Stimulated activated effector memory CD8-positive, alpha-beta T cell treated with anti-CD3 and anti-CD28 coated beads, Interleukin-12 subunit alpha, Interleukin-12 subunit beta, amount 100 ng/mL, for 72 hours (primary cell): ENCODE results near the gene BEGAIN.

ENCODE experiments used
- ATAC-seq: fragments of 150-1000 bp; cut with Tn5 transposase; 2 replicates; pipeline ENCODE4 v1.10.0; 2021
- DNase-seq, 2 donors: peaks; one replicate each; pipeline ENCODE4 v3.0.0; 2021 to 2022; ENCODE audit warnings: low spot score in 2 of 2
- H3K27ac Mint-ChIP-seq: one replicate; pipeline ENCODE4 v1.8.0; 2022; ENCODE audit warnings: mild to moderate bottlenecking, mixed read lengths
- H3K36me3 Mint-ChIP-seq: one replicate; pipeline ENCODE4 v1.8.0; 2022; ENCODE audit warnings: mild to moderate bottlenecking, mixed read lengths
- H3K4me1 Mint-ChIP-seq: one replicate; pipeline ENCODE4 v1.8.0; 2022; ENCODE audit warnings: mixed read lengths
- H3K4me3 Mint-ChIP-seq: one replicate; pipeline ENCODE4 v1.8.0; 2022; ENCODE audit warnings: mild to moderate bottlenecking, mixed read lengths
- H3K9me3 Mint-ChIP-seq: one replicate; pipeline ENCODE4 v1.8.0; 2022; ENCODE audit warnings: mixed read lengths

Gene BEGAIN

GRCh38 chr14:100587086-100587762 lies at the start of gene BEGAIN:
BEGAIN (minus strand) TSS chr14:100587417; CDS start chr14:100587290, 127 bp downstream.
- Mint-ChIP-seq H3K4me1 (no peaks in the 10 kb centered on the region), H3K9me3 (no peaks in the 10 kb centered on the region), H3K4me3 (peak within 1 kb of the TSS; percentile 55), H3K27ac (no peak within 1 kb of the TSS), H3K36me3 (no peaks in the 10 kb centered on the region)
- ATAC-seq (peak; percentile 57), DNase-seq (no peak)

GRCh38 chr14:100636559-100636958 lies 49.3 kb upstream of the BEGAIN start:
- no peak for ATAC-seq
- H3K9me3 Mint-ChIP-seq: no peaks in the 10 kb centered on the region
- peak overlapping the region; percentile 30 for H3K27ac Mint-ChIP-seq
- H3K36me3 Mint-ChIP-seq: peaks cover 16% of the 10 kb centered on the region
- H3K4me3 Mint-ChIP-seq: no peak overlapping the region
- peaks cover 30% of the 10 kb centered on the region for H3K4me1 Mint-ChIP-seq
- DNase-seq: no peak

- peaks cover 5% of the 10 kb centered on the region for H3K4me1 Mint-ChIP-seq
- no peak for DNase-seq
- H3K9me3 Mint-ChIP-seq: no peaks in the 10 kb centered on the region
- H3K27ac Mint-ChIP-seq: no peak overlapping the region
- H3K36me3 Mint-ChIP-seq: no peaks in the 10 kb centered on the region
- no peak overlapping the region for H3K4me3 Mint-ChIP-seq
- ATAC-seq: no peak
These were observed 46.8 kb upstream of the BEGAIN start for GRCh38 chr14:100634026-100634425.

- DNase-seq (no peak), ATAC-seq (no peak)
- Mint-ChIP-seq H3K27ac (no peak overlapping the region), H3K4me3 (no peak overlapping the region), H3K36me3 (no peaks in the 10 kb centered on the region), H3K9me3 (no peaks in the 10 kb centered on the region), H3K4me1 (no peaks in the 10 kb centered on the region)
These were observed 46.2 kb upstream of the BEGAIN start for GRCh38 chr14:100633406-100633805.

GRCh38 chr14:100629696-100630095 lies 42.5 kb upstream of the BEGAIN start:
- Mint-ChIP-seq H3K4me1 (peaks cover 2% of the 10 kb centered on the region), H3K27ac (no peak overlapping the region), H3K4me3 (no peak overlapping the region), H3K9me3 (no peaks in the 10 kb centered on the region), H3K36me3 (no peaks in the 10 kb centered on the region)
- DNase-seq (no peak), ATAC-seq (no peak)

GRCh38 chr14:100629098-100629497 lies 41.9 kb upstream of the BEGAIN start:
- ATAC-seq (no peak), DNase-seq (no peak)
- H3K4me1 Mint-ChIP-seq: peaks cover 6% of the 10 kb centered on the region
- no peak overlapping the region for H3K27ac Mint-ChIP-seq
- no peak overlapping the region for H3K4me3 Mint-ChIP-seq
- H3K9me3 Mint-ChIP-seq: no peaks in the 10 kb centered on the region
- H3K36me3 Mint-ChIP-seq: no peaks in the 10 kb centered on the region

GRCh38 chr14:100628225-100628624 lies 41.0 kb upstream of the BEGAIN start:
- ATAC-seq (no peak), DNase-seq (no peak)
- H3K36me3 Mint-ChIP-seq: no peaks in the 10 kb centered on the region
- no peak overlapping the region for H3K4me3 Mint-ChIP-seq
- no peak overlapping the region for H3K27ac Mint-ChIP-seq
- H3K9me3 Mint-ChIP-seq: no peaks in the 10 kb centered on the region
- H3K4me1 Mint-ChIP-seq: peaks cover 6% of the 10 kb centered on the region

- no peak for ATAC-seq
- Mint-ChIP-seq H3K27ac (no peak overlapping the region), H3K36me3 (no peaks in the 10 kb centered on the region), H3K4me3 (no peak overlapping the region), H3K4me1 (peaks cover 6% of the 10 kb centered on the region), H3K9me3 (no peaks in the 10 kb centered on the region)
- DNase-seq: no peak
These were observed 39.4 kb upstream of the BEGAIN start for GRCh38 chr14:100626614-100627013.

- Mint-ChIP-seq H3K27ac (no peak overlapping the region), H3K4me1 (peaks cover 6% of the 10 kb centered on the region), H3K9me3 (no peaks in the 10 kb centered on the region), H3K4me3 (no peak overlapping the region), H3K36me3 (no peaks in the 10 kb centered on the region)
- no peak for ATAC-seq
- DNase-seq: no peak
These were observed 36.7 kb upstream of the BEGAIN start for GRCh38 chr14:100623961-100624360.

GRCh38 chr14:100623557-100623956 lies 36.3 kb upstream of the BEGAIN start:
- H3K9me3 Mint-ChIP-seq: no peaks in the 10 kb centered on the region
- ATAC-seq: no peak
- no peak overlapping the region for H3K4me3 Mint-ChIP-seq
- H3K4me1 Mint-ChIP-seq: peaks cover 9% of the 10 kb centered on the region
- no peak overlapping the region for H3K27ac Mint-ChIP-seq
- H3K36me3 Mint-ChIP-seq: no peaks in the 10 kb centered on the region
- no peak for DNase-seq

- Mint-ChIP-seq H3K4me3 (no peak overlapping the region), H3K4me1 (peaks cover 15% of the 10 kb centered on the region), H3K36me3 (no peaks in the 10 kb centered on the region), H3K27ac (no peak overlapping the region), H3K9me3 (no peaks in the 10 kb centered on the region)
- ATAC-seq: no peak
- DNase-seq: no peak
These were observed 35.7 kb upstream of the BEGAIN start for GRCh38 chr14:100622708-100623485.

- Mint-ChIP-seq H3K9me3 (no peaks in the 10 kb centered on the region), H3K4me1 (peaks cover 22% of the 10 kb centered on the region), H3K4me3 (no peak overlapping the region), H3K27ac (no peak overlapping the region), H3K36me3 (no peaks in the 10 kb centered on the region)
- DNase-seq (no peak), ATAC-seq (no peak)
These were observed 35.0 kb upstream of the BEGAIN start for GRCh38 chr14:100622224-100622623.

- peaks cover 26% of the 10 kb centered on the region for H3K4me1 Mint-ChIP-seq
- no peak for DNase-seq
These were observed 34.6 kb upstream of the BEGAIN start for GRCh38 chr14:100621806-100622205.

GRCh38 chr14:100620255-100621100 lies 33.3 kb upstream of the BEGAIN start:
- Mint-ChIP-seq H3K36me3 (no peaks in the 10 kb centered on the region), H3K9me3 (no peaks in the 10 kb centered on the region), H3K4me1 (peaks cover 26% of the 10 kb centered on the region), H3K4me3 (no peak overlapping the region), H3K27ac (no peak overlapping the region)
- ATAC-seq: no peak
- DNase-seq: no peak

More at GRCh38 chr14:100621806-100622205, 34.6 kb upstream of the BEGAIN start:
- no peak overlapping the region for H3K4me3 Mint-ChIP-seq
- no peaks in the 10 kb centered on the region for H3K9me3 Mint-ChIP-seq
- no peaks in the 10 kb centered on the region for H3K36me3 Mint-ChIP-seq
- no peak overlapping the region for H3K27ac Mint-ChIP-seq
- no peak for ATAC-seq

- no peak for DNase-seq
- Mint-ChIP-seq H3K4me1 (peaks cover 23% of the 10 kb centered on the region), H3K36me3 (no peaks in the 10 kb centered on the region), H3K4me3 (no peak overlapping the region), H3K9me3 (no peaks in the 10 kb centered on the region), H3K27ac (no peak overlapping the region)
- no peak for ATAC-seq
These were observed 32.4 kb upstream of the BEGAIN start for GRCh38 chr14:100619396-100620254.
